ENCODE measurements around the gene TRIOBP.
"Not testable (repeated sequence)": the region's sequence is repeated elsewhere in the genome, so short reads cannot be mapped to it uniquely, and the experiment has no call there.

DNA sequence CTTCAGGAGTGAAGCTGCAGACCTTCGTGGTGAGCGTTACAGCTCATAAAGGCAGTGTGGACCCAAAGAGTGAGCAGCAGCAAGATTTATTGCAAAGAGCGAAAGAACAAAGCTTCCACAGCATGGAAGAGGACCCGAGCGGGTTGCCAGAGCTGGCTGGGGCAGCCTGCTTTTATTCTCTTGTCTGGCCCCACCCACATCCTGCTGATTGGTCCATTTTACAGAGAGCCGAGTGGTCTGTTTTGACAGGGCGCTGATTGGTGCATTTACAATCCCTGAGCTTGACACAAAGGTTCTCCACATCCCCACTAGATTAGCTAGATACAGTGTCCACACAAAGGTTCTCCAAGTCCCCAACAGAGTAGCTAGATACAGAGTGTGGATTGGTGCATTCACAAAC is 20.4 kb downstream of the TRIOBP start:
- TF ChIP-seq, protein P1, sequence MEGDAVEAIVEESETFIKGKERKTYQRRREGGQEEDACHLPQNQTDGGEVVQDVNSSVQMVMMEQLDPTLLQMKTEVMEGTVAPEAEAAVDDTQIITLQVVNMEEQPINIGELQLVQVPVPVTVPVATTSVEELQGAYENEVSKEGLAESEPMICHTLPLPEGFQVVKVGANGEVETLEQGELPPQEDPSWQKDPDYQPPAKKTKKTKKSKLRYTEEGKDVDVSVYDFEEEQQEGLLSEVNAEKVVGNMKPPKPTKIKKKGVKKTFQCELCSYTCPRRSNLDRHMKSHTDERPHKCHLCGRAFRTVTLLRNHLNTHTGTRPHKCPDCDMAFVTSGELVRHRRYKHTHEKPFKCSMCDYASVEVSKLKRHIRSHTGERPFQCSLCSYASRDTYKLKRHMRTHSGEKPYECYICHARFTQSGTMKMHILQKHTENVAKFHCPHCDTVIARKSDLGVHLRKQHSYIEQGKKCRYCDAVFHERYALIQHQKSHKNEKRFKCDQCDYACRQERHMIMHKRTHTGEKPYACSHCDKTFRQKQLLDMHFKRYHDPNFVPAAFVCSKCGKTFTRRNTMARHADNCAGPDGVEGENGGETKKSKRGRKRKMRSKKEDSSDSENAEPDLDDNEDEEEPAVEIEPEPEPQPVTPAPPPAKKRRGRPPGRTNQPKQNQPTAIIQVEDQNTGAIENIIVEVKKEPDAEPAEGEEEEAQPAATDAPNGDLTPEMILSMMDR (IDR thresholded peaks at IDR 0.05) = not testable (repeated sequence)
- TF ChIP-seq POLR2AphosphoS5, POLR2A (IDR thresholded peaks at IDR 0.05): not testable (repeated sequence)

All from suprapubic skin (tissue), 4 donors.